Measurements from ENCODE around the gene COASY.
"Not testable (repeated sequence)": the region's sequence is repeated elsewhere in the genome, so short reads cannot be mapped to it uniquely, and the experiment has no call there.

The COASY gene

GRCh38 chr17:42547001-42547461 is 14.9 kb upstream of the COASY start:
- Histone ChIP-seq H3K36me3 (ENCODE audit: control insufficient read depth, insufficient read depth, low read length) (no peaks in the 10 kb centered on the region), H3K27me3 (ENCODE audit: control insufficient read depth, insufficient read depth, low read length) (no peaks in the 10 kb centered on the region), H3K9ac (ENCODE audit: low read length) (no peak overlapping the region), H3K4me1 (ENCODE audit: control insufficient read depth, insufficient read depth, low read length) (peaks cover 22% of the 10 kb centered on the region), H3K9me3 (ENCODE audit: control insufficient read depth, low read length) (no peaks in the 10 kb centered on the region), H3K4me3 (ENCODE audit: low read length) (no peak overlapping the region)

- H3K4me3 ChIP-seq (ENCODE audit: low read length) = no peak overlapping the region
- peaks cover 16% of the 10 kb centered on the region for H3K4me1 ChIP-seq (ENCODE audit: control insufficient read depth, insufficient read depth, low read length)
- no peaks in the 10 kb centered on the region for H3K36me3 ChIP-seq (ENCODE audit: control insufficient read depth, insufficient read depth, low read length)
- H3K9me3 ChIP-seq (ENCODE audit: control insufficient read depth, low read length) = no peaks in the 10 kb centered on the region
- peak overlapping the region; percentile 8 for H3K9ac ChIP-seq (ENCODE audit: low read length)
- no peaks in the 10 kb centered on the region for H3K27me3 ChIP-seq (ENCODE audit: control insufficient read depth, insufficient read depth, low read length)
Observed at GRCh38 chr17:42547698-42548069, 14.3 kb upstream of the COASY start.

- Histone ChIP-seq H3K4me1 (ENCODE audit: control insufficient read depth, insufficient read depth, low read length) (peaks cover 14% of the 10 kb centered on the region), H3K4me3 (ENCODE audit: low read length) (no peak overlapping the region), H3K9ac (ENCODE audit: low read length) (peak overlapping the region; percentile 8), H3K27me3 (ENCODE audit: control insufficient read depth, insufficient read depth, low read length) (no peaks in the 10 kb centered on the region), H3K9me3 (ENCODE audit: control insufficient read depth, low read length) (no peaks in the 10 kb centered on the region), H3K36me3 (ENCODE audit: control insufficient read depth, insufficient read depth, low read length) (no peaks in the 10 kb centered on the region)
Observed at GRCh38 chr17:42548070-42548837, 13.7 kb upstream of the COASY start.

- no peaks in the 10 kb centered on the region for H3K9me3 ChIP-seq (ENCODE audit: control insufficient read depth, low read length)
- no peaks in the 10 kb centered on the region for H3K27me3 ChIP-seq (ENCODE audit: control insufficient read depth, insufficient read depth, low read length)
- H3K36me3 ChIP-seq (ENCODE audit: control insufficient read depth, insufficient read depth, low read length) = no peaks in the 10 kb centered on the region
- peaks cover 21% of the 10 kb centered on the region for H3K4me1 ChIP-seq (ENCODE audit: control insufficient read depth, insufficient read depth, low read length)
- no peak overlapping the region for H3K9ac ChIP-seq (ENCODE audit: low read length)
- H3K4me3 ChIP-seq (ENCODE audit: low read length) = no peak overlapping the region
Observed at GRCh38 chr17:42548993-42549755, 12.8 kb upstream of the COASY start.

- H3K36me3 ChIP-seq (ENCODE audit: control insufficient read depth, insufficient read depth, low read length); H3K4me3 ChIP-seq (ENCODE audit: low read length); H3K9me3 ChIP-seq (ENCODE audit: control insufficient read depth, low read length); H3K27me3 ChIP-seq (ENCODE audit: control insufficient read depth, insufficient read depth, low read length): not testable (repeated sequence)
- peak within 1 kb of the TSS; percentile 95 for H3K9ac ChIP-seq (ENCODE audit: low read length)
- H3K4me1 ChIP-seq (ENCODE audit: control insufficient read depth, insufficient read depth, low read length) = peaks cover 27% of the 10 kb centered on the region
Observed at GRCh38 chr17:42552736-42553135, 9.2 kb upstream of the COASY start, which contains the start of gene HSD17B1. Gene HSD17B1 (plus strand): TSS chr17:42552923. CDS start chr17:42552934, 11 bp downstream.

- no peaks in the 10 kb centered on the region for H3K36me3 ChIP-seq (ENCODE audit: control insufficient read depth, insufficient read depth, low read length)
- peaks cover 23% of the 10 kb centered on the region for H3K4me1 ChIP-seq (ENCODE audit: control insufficient read depth, insufficient read depth, low read length)
- H3K4me3 ChIP-seq (ENCODE audit: low read length) = no peak overlapping the region
- H3K9me3 ChIP-seq (ENCODE audit: control insufficient read depth, low read length) = no peaks in the 10 kb centered on the region
- no peaks in the 10 kb centered on the region for H3K27me3 ChIP-seq (ENCODE audit: control insufficient read depth, insufficient read depth, low read length)
- no peak overlapping the region for H3K9ac ChIP-seq (ENCODE audit: low read length)
Observed at GRCh38 chr17:42553161-42553818, 8.7 kb upstream of the COASY start.

- Histone ChIP-seq H3K9me3 (ENCODE audit: control insufficient read depth, low read length) (no peaks in the 10 kb centered on the region), H3K36me3 (ENCODE audit: control insufficient read depth, insufficient read depth, low read length) (no peaks in the 10 kb centered on the region), H3K9ac (ENCODE audit: low read length) (peak overlapping the region; percentile 95), H3K4me1 (ENCODE audit: control insufficient read depth, insufficient read depth, low read length) (peaks cover 24% of the 10 kb centered on the region), H3K27me3 (ENCODE audit: control insufficient read depth, insufficient read depth, low read length) (no peaks in the 10 kb centered on the region), H3K4me3 (ENCODE audit: low read length) (peak overlapping the region; percentile 66)
Observed at GRCh38 chr17:42553866-42554249, 8.1 kb upstream of the COASY start.

GRCh38 chr17:42554250-42555121 is 7.5 kb upstream of the COASY start:
- H3K27me3 ChIP-seq (ENCODE audit: control insufficient read depth, insufficient read depth, low read length) = no peaks in the 10 kb centered on the region
- H3K4me1 ChIP-seq (ENCODE audit: control insufficient read depth, insufficient read depth, low read length) = peaks cover 26% of the 10 kb centered on the region
- H3K36me3 ChIP-seq (ENCODE audit: control insufficient read depth, insufficient read depth, low read length) = no peaks in the 10 kb centered on the region
- H3K9ac ChIP-seq (ENCODE audit: low read length) = peak overlapping the region; percentile 95
- peak overlapping the region; percentile 66 for H3K4me3 ChIP-seq (ENCODE audit: low read length)
- no peaks in the 10 kb centered on the region for H3K9me3 ChIP-seq (ENCODE audit: control insufficient read depth, low read length)

- Histone ChIP-seq H3K9ac (ENCODE audit: low read length) (peak overlapping the region; percentile 95), H3K9me3 (ENCODE audit: control insufficient read depth, low read length) (no peaks in the 10 kb centered on the region), H3K27me3 (ENCODE audit: control insufficient read depth, insufficient read depth, low read length) (no peaks in the 10 kb centered on the region), H3K36me3 (ENCODE audit: control insufficient read depth, insufficient read depth, low read length) (no peaks in the 10 kb centered on the region), H3K4me3 (ENCODE audit: low read length) (peak overlapping the region; percentile 66), H3K4me1 (ENCODE audit: control insufficient read depth, insufficient read depth, low read length) (peaks cover 30% of the 10 kb centered on the region)
Observed at GRCh38 chr17:42555122-42555622, 6.8 kb upstream of the COASY start.

- H3K9ac ChIP-seq (ENCODE audit: low read length); H3K27me3 ChIP-seq (ENCODE audit: control insufficient read depth, insufficient read depth, low read length); H3K4me3 ChIP-seq (ENCODE audit: low read length); H3K36me3 ChIP-seq (ENCODE audit: control insufficient read depth, insufficient read depth, low read length); H3K9me3 ChIP-seq (ENCODE audit: control insufficient read depth, low read length): not testable (repeated sequence)
- peaks cover 30% of the 10 kb centered on the region for H3K4me1 ChIP-seq (ENCODE audit: control insufficient read depth, insufficient read depth, low read length)
Observed at GRCh38 chr17:42555961-42556617, 5.9 kb upstream of the COASY start.

- Histone ChIP-seq H3K4me1 (ENCODE audit: control insufficient read depth, insufficient read depth, low read length) (peaks cover 41% of the 10 kb centered on the region), H3K9me3 (ENCODE audit: control insufficient read depth, low read length) (no peaks in the 10 kb centered on the region), H3K27me3 (ENCODE audit: control insufficient read depth, insufficient read depth, low read length) (no peaks in the 10 kb centered on the region), H3K36me3 (ENCODE audit: control insufficient read depth, insufficient read depth, low read length) (no peaks in the 10 kb centered on the region), H3K9ac (ENCODE audit: low read length) (no peak overlapping the region), H3K4me3 (ENCODE audit: low read length) (no peak overlapping the region)
Observed at GRCh38 chr17:42559075-42559474, 2.9 kb upstream of the COASY start.

Measured in mucosa of stomach (tissue), 1 donor.